Gastrocnemius medialis (tissue), 4 donors: ENCODE data around the gene C11orf91. TPM values are rescaled to one million over a fixed set of nuclear protein-coding genes. Genes with fewer than 3 reads are reported as not detected.

Experiments used
- ATAC-seq, 2 donors: fragments of 150-250 bp; one replicate each; pipeline ENCODE4 v1.9.1; 2016
- DNase-seq, 2 donors: peaks; one replicate each; pipeline ENCODE4 v3.0.0-alpha.2; 2019
- H3K27ac ChIP-seq, 4 donors: fragments of 200-600 bp; sonication (generic); 1 replicate in 1 of 4; 2 replicates in 3 of 4; pipeline ENCODE4 v1.5.1; 2016 to 2018; ENCODE audit warnings: mild to moderate bottlenecking in 2 of 4, moderate library complexity in 1 of 4
- H3K27me3 ChIP-seq, 3 donors: fragments of 200-600 bp; sonication (generic) in 2 of 3; 1 replicate in 1 of 3; 2 replicates in 2 of 3; pipeline versions ENCODE4 v1.5.1 to v1.6.0; 2016 to 2019; ENCODE audit warnings: mild to moderate bottlenecking in 1 of 3, moderate library complexity in 1 of 3
- H3K36me3 ChIP-seq, 2 donors: fragments of 200-600 bp; sonication (generic) in 1 of 2; one replicate each; pipeline ENCODE4 v1.5.1; 2017 to 2018
- H3K4me1 ChIP-seq, 2 donors: fragments of 200-600 bp; sonication (generic) in 1 of 2; one replicate each; pipeline ENCODE4 v1.5.1; 2016 to 2017; ENCODE audit warnings: mild to moderate bottlenecking in 2 of 2
- H3K4me3 ChIP-seq, 4 donors: fragments of 200-600 bp; sonication (generic) in 3 of 4; 1 replicate in 1 of 4; 2 replicates in 3 of 4; pipeline ENCODE4 v1.5.1; 2016 to 2019; ENCODE audit warnings: mild to moderate bottlenecking in 2 of 4
- H3K9me3 ChIP-seq, 3 donors: fragments of 200-600 bp; sonication (generic) in 2 of 3; 1 replicate in 1 of 3; 2 replicates in 2 of 3; pipeline ENCODE4 v1.5.1; 2016 to 2019
- CTCF ChIP-seq, 5 experiments: fragments of 450-650 bp in 3 of 5; fragments of 200-600 bp in 2 of 5; sonication (generic) in 2 of 5; IDR thresholded peaks in 4 of 5; conservative IDR thresholded peaks in 1 of 5; 1 replicate in 4 of 5; 2 replicates in 1 of 5; pipeline ENCODE4 v1.5.1; 2016 to 2019; ENCODE audit warnings: antibody characterized with exemption in 5 of 5, mild to moderate bottlenecking in 3 of 5, moderate library complexity in 3 of 5
- POLR2A ChIP-seq, 2 donors: fragments of 450-650 bp; IDR thresholded peaks; one replicate each; pipeline ENCODE4 v1.6.1; 2017; ENCODE audit warnings: antibody characterized with exemption in 2 of 2, mild to moderate bottlenecking in 2 of 2, moderate library complexity in 2 of 2
- in situ Hi-C, 4 donors: fragments of 200-750 bp; cut with MboI; loops; one replicate each; pipeline versions ENCODE4 v1.15.0 to v1.8.0; 2017; ENCODE audit warnings: low sequenced_read_pairs in 4 of 4
- intact Hi-C: fragments of 100-400 bp; cut with DNase I; formaldehyde crosslinking; loops from one replicate; pipeline ENCODE4 v1.15.1; 2023; ENCODE audit warnings: low total_unique reads
- total RNA-seq, 4 donors: library from RNA; depleted of rRNA; stranded (reverse); fragments of >200 nt; gene quantifications; one replicate each; pipeline versions ENCODE4 v1.1.0 to v1.2.3, GENCODE V29; 2016

The C11orf91 gene
- total RNA-seq, 4 donors from 2014 or later: not detected

- DNase-seq (no peak), ATAC-seq (no peak)
- Histone ChIP-seq H3K27me3 (no peaks in the 10 kb centered on the region), H3K36me3 (no peaks in the 10 kb centered on the region), H3K9me3 (no peaks in the 10 kb centered on the region), H3K4me3 (no peak overlapping the region), H3K27ac (peak overlapping the region; percentile 34 to 58 (median 46)), H3K4me1 (peaks cover 16 to 23% of the 10 kb centered on the region in 2 donors)
- in situ Hi-C loops: no loop called here
- intact Hi-C loops: no loop called here
- TF ChIP-seq CTCF (IDR thresholded peaks at IDR 0.05 in 4 of 5, conservative IDR thresholded peaks at IDR 0.05 in 1 of 5) (no peak), POLR2A (IDR thresholded peaks at IDR 0.05) (no peak)
Observed at GRCh38 chr11:33652930-33653329, 47.7 kb downstream of the C11orf91 start.

GRCh38 chr11:33652431-33652830 is 48.2 kb downstream of the C11orf91 start:
- Histone ChIP-seq H3K27me3 (no peaks in the 10 kb centered on the region), H3K27ac (peak overlapping the region; percentile 34 to 58 (median 46)), H3K36me3 (no peaks in the 10 kb centered on the region), H3K9me3 (no peaks in the 10 kb centered on the region), H3K4me1 (peaks cover 14 to 23% of the 10 kb centered on the region in 2 donors), H3K4me3 (no peak overlapping the region)
- no peak for DNase-seq
- TF ChIP-seq POLR2A (IDR thresholded peaks at IDR 0.05): no peak
- TF ChIP-seq CTCF (IDR thresholded peaks at IDR 0.05 in 4 of 5, conservative IDR thresholded peaks at IDR 0.05 in 1 of 5): no peak
- ATAC-seq: peak; percentile 81 to 88
- intact Hi-C loops (no loop called here), in situ Hi-C loops (no loop called here)

GRCh38 chr11:33651990-33652389 is 48.6 kb downstream of the C11orf91 start:
- H3K27me3 ChIP-seq: no peaks in the 10 kb centered on the region
- peak in 1 of 2 donors; percentile 33 for ATAC-seq
- peak overlapping the region in 1 of 4 donors; percentile 46 for H3K27ac ChIP-seq
- peaks cover 14 to 23% of the 10 kb centered on the region in 2 donors for H3K4me1 ChIP-seq
- intact Hi-C loops: no loop called here
- in situ Hi-C loops: no loop called here
- H3K4me3 ChIP-seq: no peak overlapping the region
- no peak for DNase-seq
- TF ChIP-seq CTCF (IDR thresholded peaks at IDR 0.05 in 4 of 5, conservative IDR thresholded peaks at IDR 0.05 in 1 of 5) (no peak), POLR2A (IDR thresholded peaks at IDR 0.05) (no peak)
- H3K36me3 ChIP-seq: no peaks in the 10 kb centered on the region
- H3K9me3 ChIP-seq: no peaks in the 10 kb centered on the region

GRCh38 chr11:33651555-33651954 is 49.1 kb downstream of the C11orf91 start:
- H3K4me3 ChIP-seq: no peak overlapping the region
- H3K4me1 ChIP-seq: peaks cover 14 to 23% of the 10 kb centered on the region in 2 donors
- intact Hi-C loops: no loop called here
- no peak overlapping the region for H3K27ac ChIP-seq
- no peaks in the 10 kb centered on the region for H3K9me3 ChIP-seq
- in situ Hi-C loops: no loop called here
- DNase-seq (no peak), ATAC-seq (no peak)
- H3K36me3 ChIP-seq: no peaks in the 10 kb centered on the region
- TF ChIP-seq POLR2A (IDR thresholded peaks at IDR 0.05) (no peak), CTCF (IDR thresholded peaks at IDR 0.05 in 4 of 5, conservative IDR thresholded peaks at IDR 0.05 in 1 of 5) (no peak)
- H3K27me3 ChIP-seq: no peaks in the 10 kb centered on the region

- Histone ChIP-seq H3K9me3 (no peaks in the 10 kb centered on the region), H3K36me3 (no peaks in the 10 kb centered on the region), H3K4me1 (peaks cover 14 to 23% of the 10 kb centered on the region in 2 donors), H3K4me3 (no peak overlapping the region), H3K27me3 (no peaks in the 10 kb centered on the region), H3K27ac (no peak overlapping the region)
- intact Hi-C loops: no loop called here
- ATAC-seq (no peak), DNase-seq (no peak)
- in situ Hi-C loops: no loop called here
- TF ChIP-seq CTCF (IDR thresholded peaks at IDR 0.05 in 4 of 5, conservative IDR thresholded peaks at IDR 0.05 in 1 of 5) (no peak), POLR2A (IDR thresholded peaks at IDR 0.05) (no peak)
Observed at GRCh38 chr11:33649944-33650343, 50.7 kb downstream of the C11orf91 start.
